NCI-H82 treated with DMSO at 0.1 percent for 48 hours (cell line): ENCODE data around the gene AMER1.
"Not testable (repeated sequence)": the region's sequence is repeated elsewhere in the genome, so short reads cannot be mapped to it uniquely, and the experiment has no call there.

Source experiments
- DNase-seq: peaks from one replicate; lab custom pipeline; 2025; ENCODE audit not compliant: unreplicated experiment; lab: John Stamatoyannopoulos, UW

Gene AMER1

GRCh38 chrX:64205441-64205734, at the start of gene AMER1:
TSS of gene AMER1 (minus strand) at chrX:64205708. CDS start at chrX:64193286, 12,422 bp downstream.
- DNase-seq: no peak

GRCh38 chrX:64230123-64230970, 24.8 kb upstream of the AMER1 start, which contains the start of gene ASB12:
TSS of gene ASB12 (minus strand) at chrX:64230607. CDS start at chrX:64225650, 4,957 bp downstream.
- no peak for DNase-seq

- DNase-seq: no peak
Observed at GRCh38 chrX:64229154-64229553, 23.6 kb upstream of the AMER1 start.

- no peak for DNase-seq
Observed at GRCh38 chrX:64218023-64218422, 12.5 kb upstream of the AMER1 start.

GRCh38 chrX:64213989-64214388, 8.5 kb upstream of the AMER1 start:
- not testable (repeated sequence) for DNase-seq

GRCh38 chrX:64206556-64207162, 1.2 kb upstream of the AMER1 start:
- DNase-seq: no peak

GRCh38 chrX:64205735-64206501, 410 bp upstream of the AMER1 start:
- DNase-seq: peak; percentile 89

- DNase-seq: no peak
Observed at GRCh38 chrX:64204701-64205440, 637 bp downstream of the AMER1 start.

GRCh38 chrX:64204252-64204651, 1.3 kb downstream of the AMER1 start:
- DNase-seq: no peak

GRCh38 chrX:64202808-64203325, 2.6 kb downstream of the AMER1 start:
- no peak for DNase-seq

GRCh38 chrX:64198036-64198435, 7.5 kb downstream of the AMER1 start:
- no peak for DNase-seq

GRCh38 chrX:64196606-64197005, 8.9 kb downstream of the AMER1 start:
- no peak for DNase-seq

GRCh38 chrX:64195862-64196261, 9.6 kb downstream of the AMER1 start:
- DNase-seq: no peak

GRCh38 chrX:64192673-64193072, 12.8 kb downstream of the AMER1 start:
- no peak for DNase-seq

GRCh38 chrX:64192040-64192439, 13.5 kb downstream of the AMER1 start:
- no peak for DNase-seq

- no peak for DNase-seq
Observed at GRCh38 chrX:64191281-64192010, 14.1 kb downstream of the AMER1 start.

- no peak for DNase-seq
Observed at GRCh38 chrX:64190136-64190740, 15.3 kb downstream of the AMER1 start.

- DNase-seq: no peak
Observed at GRCh38 chrX:64188901-64189300, 16.6 kb downstream of the AMER1 start.

- DNase-seq: no peak
Observed at GRCh38 chrX:64187762-64188150, 17.8 kb downstream of the AMER1 start.
